WTC11 (cell line): ENCODE results near the gene PIP4K2C. TPM values are rescaled to one million over a fixed set of nuclear protein-coding genes. Genes with fewer than 3 reads are reported as not detected.
"Not testable (repeated sequence)": the region's sequence is repeated elsewhere in the genome, so short reads cannot be mapped to it uniquely, and the experiment has no call there.

Experiments used
- ATAC-seq: fragments of 200-7000 bp; cut with Tn5 transposase; 2 replicates; pipeline ENCODE4 v1.10.0; 2021; ENCODE audit warnings: mild to moderate bottlenecking, moderate library complexity
- CTCF ChIA-PET: fragments of 300-600 bp; sonication (Branson Sonifier 250); formaldehyde crosslinking; loops from one replicate; lab custom pipeline; 2021; ENCODE audit warnings: antibody characterized with exemption; lab: Charles Lee
- POLR2A ChIA-PET: fragments of 350-600 bp; sonication (Branson Sonifier 250); formaldehyde crosslinking; loops from one replicate; lab custom pipeline; 2021; ENCODE audit warnings: antibody characterized with exemption; lab: Charles Lee
- DNase-seq: peaks from one replicate; pipeline ENCODE4 v3.0.0; 2021; ENCODE audit warnings: low spot score
- H3K27ac Mint-ChIP-seq: 2 replicates; pipeline ENCODE4 v1.8.0; 2021; ENCODE audit warnings: mixed read lengths
- H3K27me3 Mint-ChIP-seq: 2 replicates; pipeline ENCODE4 v1.8.0; 2021; ENCODE audit warnings: low read depth, mild to moderate bottlenecking, moderate library complexity, mixed read lengths
- H3K36me3 Mint-ChIP-seq: 2 replicates; pipeline ENCODE4 v1.8.0; 2021; ENCODE audit warnings: mixed read lengths
- H3K4me1 Mint-ChIP-seq: 2 replicates; pipeline ENCODE4 v1.8.0; 2022; ENCODE audit warnings: mixed read lengths
- H3K4me3 Mint-ChIP-seq: 2 replicates; pipeline ENCODE4 v1.8.0; 2021; ENCODE audit warnings: mild to moderate bottlenecking, moderate library complexity, mixed read lengths
- H3K9me3 Mint-ChIP-seq: 2 replicates; pipeline ENCODE4 v1.8.0; 2021; ENCODE audit warnings: mixed read lengths
- ATF1 ChIP-seq: sonication (generic); formaldehyde crosslinking; IDR thresholded peaks from 2 replicates; pipeline ENCODE4 v1.8.1; 2023; ENCODE audit warnings: mild to moderate bottlenecking, moderate library complexity, missing genetic modification reagents
- ELF4 ChIP-seq: sonication (generic); formaldehyde crosslinking; IDR thresholded peaks from 2 replicates; pipeline ENCODE4 v1.8.1; 2022; ENCODE audit warnings: low read depth, mild to moderate bottlenecking, moderate library complexity, missing genetic modification reagents
- EMX1 ChIP-seq: fragments of 250-450 bp; sonication (Bioruptor Pico); IDR thresholded peaks from 2 replicates; pipeline ENCODE4 v1.8.0; 2021; ENCODE audit warnings: mild to moderate bottlenecking
- GTF2I ChIP-seq: fragments of 250-450 bp; sonication (Bioruptor Pico); conservative IDR thresholded peaks from 2 replicates; pipeline ENCODE4 v1.4.0; 2021; ENCODE audit warnings: mild to moderate bottlenecking
- NFE2L1 ChIP-seq: sonication (generic); formaldehyde crosslinking; IDR thresholded peaks from 2 replicates; pipeline ENCODE4 v1.8.1; 2023; ENCODE audit warnings: missing genetic modification reagents
- RORB ChIP-seq: fragments of 250-450 bp; sonication (Bioruptor Pico); IDR thresholded peaks from 2 replicates; pipeline ENCODE4 v1.9.0; 2021; ENCODE audit warnings: mild to moderate bottlenecking
- SP1 ChIP-seq: sonication (generic); formaldehyde crosslinking; conservative IDR thresholded peaks from 2 replicates; pipeline ENCODE4 v1.8.1; 2022; ENCODE audit warnings: missing genetic modification reagents
- TEAD1 ChIP-seq: sonication (generic); formaldehyde crosslinking; IDR thresholded peaks from 2 replicates; pipeline ENCODE4 v1.8.0; 2022; ENCODE audit warnings: mild to moderate bottlenecking, missing genetic modification reagents
- TP53 ChIP-seq: sonication (generic); formaldehyde crosslinking; IDR thresholded peaks from 2 replicates; pipeline ENCODE4 v1.8.1; 2023; ENCODE audit warnings: mild to moderate bottlenecking, missing genetic modification reagents
- ZNF138 ChIP-seq: sonication (generic); formaldehyde crosslinking; conservative IDR thresholded peaks from 2 replicates; pipeline ENCODE4 v1.8.1; 2022; ENCODE audit warnings: mild to moderate bottlenecking, moderate library complexity, missing genetic modification reagents
- ZNF232 ChIP-seq: sonication (generic); formaldehyde crosslinking; IDR thresholded peaks from 2 replicates; pipeline ENCODE4 v1.8.0; 2022; ENCODE audit warnings: mild to moderate bottlenecking, missing genetic modification reagents
- ZNF423 ChIP-seq: fragments of 250-450 bp; sonication (Bioruptor Pico); IDR thresholded peaks from 2 replicates; pipeline ENCODE4 v2.1.2; 2022; ENCODE audit warnings: mild to moderate bottlenecking, moderate library complexity
- ZNF671 ChIP-seq: fragments of 250-450 bp; sonication (Bioruptor Pico); IDR thresholded peaks from 2 replicates; pipeline ENCODE4 v1.8.0; 2021; ENCODE audit warnings: mild to moderate bottlenecking
- total RNA-seq: library from RNA; stranded (reverse); gene quantifications from 3 replicates; pipeline ENCODE4 v1.2.3, GENCODE V29; 2021
- TF ChIP-seq, protein P1 (sequence below): sonication (generic); formaldehyde crosslinking; conservative IDR thresholded peaks from 2 replicates; pipeline ENCODE4 v1.8.1; 2023; ENCODE audit warnings: mild to moderate bottlenecking, low read depth, missing genetic modification reagents, moderate library complexity
- TF ChIP-seq, protein P2 (sequence below): fragments of 250-450 bp; sonication (Bioruptor Pico); IDR thresholded peaks from 2 replicates; pipeline ENCODE4 v1.9.0; 2021; ENCODE audit warnings: mild to moderate bottlenecking
- TF ChIP-seq, protein P3 (sequence below): sonication (generic); formaldehyde crosslinking; conservative IDR thresholded peaks from 2 replicates; pipeline ENCODE4 v1.8.1; 2022; ENCODE audit warnings: mild to moderate bottlenecking, missing genetic modification reagents
- TF ChIP-seq, protein P4 (sequence below): fragments of 250-450 bp; sonication (Bioruptor Pico); conservative IDR thresholded peaks from 2 replicates; pipeline ENCODE4 v1.9.0; 2021; ENCODE audit warnings: mild to moderate bottlenecking
- TF ChIP-seq, protein P5 (sequence below): sonication (generic); formaldehyde crosslinking; IDR thresholded peaks from 2 replicates; pipeline ENCODE4 v1.8.1; 2022; ENCODE audit warnings: missing genetic modification reagents, borderline replicate concordance

Gene PIP4K2C
- total RNA-seq, 1 experiment from 2014 or later: 25.4 TPM

DNA sequence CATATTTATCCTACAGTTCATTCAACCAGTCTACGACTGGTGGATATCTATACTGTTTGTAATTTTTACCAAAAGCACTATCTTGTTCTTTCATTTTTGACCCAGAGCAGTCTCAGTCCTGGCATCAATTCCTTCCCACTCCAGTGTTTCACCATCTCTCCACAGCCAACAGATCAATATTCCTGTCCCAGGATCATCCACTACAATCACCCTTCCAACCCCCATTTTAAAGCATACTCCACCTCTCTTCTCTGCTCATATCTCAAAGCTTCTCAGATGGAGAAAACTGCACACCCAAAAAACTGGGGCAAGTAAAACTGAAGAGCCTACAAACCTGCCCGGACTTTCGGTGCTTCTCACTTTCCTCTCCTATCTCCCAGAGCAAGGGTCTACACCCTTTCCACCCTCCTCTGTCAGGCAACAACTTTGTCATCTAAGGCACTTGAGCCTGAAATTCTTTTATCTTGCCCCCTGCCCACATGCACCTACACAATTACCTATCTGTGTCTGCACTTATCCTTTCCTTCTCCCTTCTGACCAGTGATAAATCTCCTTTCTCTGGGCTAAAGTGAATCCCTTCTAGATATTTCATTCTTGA lies 4.1 kb upstream of the PIP4K2C start:
- Mint-ChIP-seq H3K27ac (no peak overlapping the region), H3K36me3 (no peaks in the 10 kb centered on the region; the same call in 1 of the 2 replicates), H3K4me1 (peaks cover 8% of the 10 kb centered on the region), H3K9me3 (no peaks in the 10 kb centered on the region), H3K27me3 (peaks cover 5% of the 10 kb centered on the region; the same call in 1 of the 2 replicates), H3K4me3 (no peak overlapping the region)
- no peak for ATAC-seq
- ChIA-PET CTCF (no interaction called here), POLR2A (no interaction called here)
- TF ChIP-seq ELF4 (CRISPR knock-in tag) (no peak), SP1 (no peak), EMX1 (CRISPR knock-in tag) (no peak), ZNF671 (no peak), NFE2L1 (CRISPR knock-in tag) (no peak), TEAD1 (CRISPR knock-in tag) (no peak), RORB (CRISPR knock-in tag) (no peak)
- TF ChIP-seq, protein P1, sequence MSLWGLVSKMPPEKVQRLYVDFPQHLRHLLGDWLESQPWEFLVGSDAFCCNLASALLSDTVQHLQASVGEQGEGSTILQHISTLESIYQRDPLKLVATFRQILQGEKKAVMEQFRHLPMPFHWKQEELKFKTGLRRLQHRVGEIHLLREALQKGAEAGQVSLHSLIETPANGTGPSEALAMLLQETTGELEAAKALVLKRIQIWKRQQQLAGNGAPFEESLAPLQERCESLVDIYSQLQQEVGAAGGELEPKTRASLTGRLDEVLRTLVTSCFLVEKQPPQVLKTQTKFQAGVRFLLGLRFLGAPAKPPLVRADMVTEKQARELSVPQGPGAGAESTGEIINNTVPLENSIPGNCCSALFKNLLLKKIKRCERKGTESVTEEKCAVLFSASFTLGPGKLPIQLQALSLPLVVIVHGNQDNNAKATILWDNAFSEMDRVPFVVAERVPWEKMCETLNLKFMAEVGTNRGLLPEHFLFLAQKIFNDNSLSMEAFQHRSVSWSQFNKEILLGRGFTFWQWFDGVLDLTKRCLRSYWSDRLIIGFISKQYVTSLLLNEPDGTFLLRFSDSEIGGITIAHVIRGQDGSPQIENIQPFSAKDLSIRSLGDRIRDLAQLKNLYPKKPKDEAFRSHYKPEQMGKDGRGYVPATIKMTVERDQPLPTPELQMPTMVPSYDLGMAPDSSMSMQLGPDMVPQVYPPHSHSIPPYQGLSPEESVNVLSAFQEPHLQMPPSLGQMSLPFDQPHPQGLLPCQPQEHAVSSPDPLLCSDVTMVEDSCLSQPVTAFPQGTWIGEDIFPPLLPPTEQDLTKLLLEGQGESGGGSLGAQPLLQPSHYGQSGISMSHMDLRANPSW (CRISPR knock-in tag): no peak
- TF ChIP-seq, protein P2, sequence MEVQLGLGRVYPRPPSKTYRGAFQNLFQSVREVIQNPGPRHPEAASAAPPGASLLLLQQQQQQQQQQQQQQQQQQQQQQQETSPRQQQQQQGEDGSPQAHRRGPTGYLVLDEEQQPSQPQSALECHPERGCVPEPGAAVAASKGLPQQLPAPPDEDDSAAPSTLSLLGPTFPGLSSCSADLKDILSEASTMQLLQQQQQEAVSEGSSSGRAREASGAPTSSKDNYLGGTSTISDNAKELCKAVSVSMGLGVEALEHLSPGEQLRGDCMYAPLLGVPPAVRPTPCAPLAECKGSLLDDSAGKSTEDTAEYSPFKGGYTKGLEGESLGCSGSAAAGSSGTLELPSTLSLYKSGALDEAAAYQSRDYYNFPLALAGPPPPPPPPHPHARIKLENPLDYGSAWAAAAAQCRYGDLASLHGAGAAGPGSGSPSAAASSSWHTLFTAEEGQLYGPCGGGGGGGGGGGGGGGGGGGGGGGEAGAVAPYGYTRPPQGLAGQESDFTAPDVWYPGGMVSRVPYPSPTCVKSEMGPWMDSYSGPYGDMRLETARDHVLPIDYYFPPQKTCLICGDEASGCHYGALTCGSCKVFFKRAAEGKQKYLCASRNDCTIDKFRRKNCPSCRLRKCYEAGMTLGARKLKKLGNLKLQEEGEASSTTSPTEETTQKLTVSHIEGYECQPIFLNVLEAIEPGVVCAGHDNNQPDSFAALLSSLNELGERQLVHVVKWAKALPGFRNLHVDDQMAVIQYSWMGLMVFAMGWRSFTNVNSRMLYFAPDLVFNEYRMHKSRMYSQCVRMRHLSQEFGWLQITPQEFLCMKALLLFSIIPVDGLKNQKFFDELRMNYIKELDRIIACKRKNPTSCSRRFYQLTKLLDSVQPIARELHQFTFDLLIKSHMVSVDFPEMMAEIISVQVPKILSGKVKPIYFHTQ (CRISPR knock-in tag): no peak
- TF ChIP-seq, protein P3, sequence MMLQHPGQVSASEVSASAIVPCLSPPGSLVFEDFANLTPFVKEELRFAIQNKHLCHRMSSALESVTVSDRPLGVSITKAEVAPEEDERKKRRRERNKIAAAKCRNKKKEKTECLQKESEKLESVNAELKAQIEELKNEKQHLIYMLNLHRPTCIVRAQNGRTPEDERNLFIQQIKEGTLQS (CRISPR knock-in tag): no peak
- TF ChIP-seq, all 79 proteins: peak for 0
- no peak for DNase-seq

DNA sequence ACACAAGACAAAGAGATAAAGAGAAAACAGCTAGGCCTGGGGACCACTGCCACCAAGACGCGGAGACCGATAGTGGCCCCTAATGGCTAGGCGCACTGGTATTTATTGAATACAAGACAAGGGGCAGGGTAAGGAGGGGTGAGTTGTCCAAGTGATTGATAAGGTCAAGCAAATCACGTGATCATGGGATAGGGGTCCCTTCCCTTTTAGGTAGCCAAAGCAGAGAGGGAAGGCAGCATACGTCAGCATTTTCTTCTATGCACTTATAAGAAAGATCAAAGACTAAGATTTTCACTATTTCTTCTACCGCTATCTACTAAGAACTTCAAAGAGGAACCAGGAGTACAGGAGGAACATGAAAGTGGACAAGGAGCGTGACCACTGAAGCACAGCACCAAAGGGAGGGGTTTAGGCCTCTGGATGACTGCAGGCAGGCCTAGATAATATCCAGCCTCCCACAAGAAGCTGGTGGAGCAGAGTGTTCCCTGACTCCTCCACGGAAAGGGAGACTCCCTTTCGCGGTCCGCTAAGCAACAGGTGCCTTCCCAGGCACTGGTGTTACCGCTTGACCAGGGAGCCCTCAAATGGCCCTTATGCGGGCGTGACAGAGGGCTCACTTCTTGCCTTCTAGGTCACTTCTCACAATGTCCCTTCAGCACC lies 1.9 kb upstream of the PIP4K2C start:
- POLR2A ChIA-PET, H3K27ac Mint-ChIP-seq, ATAC-seq, DNase-seq, H3K27me3 Mint-ChIP-seq, H3K36me3 Mint-ChIP-seq, H3K4me3 Mint-ChIP-seq, H3K9me3 Mint-ChIP-seq: not testable (repeated sequence)
- H3K4me1 Mint-ChIP-seq: peaks cover 14% of the 10 kb centered on the region
- CTCF ChIA-PET: interaction anchor here (4.1 to 4.7 kb wide), 2 partner anchors 31 to 137 kb away, joined by 11 to 21 read pairs; no protein-coding TSS in a partner anchor

DNA sequence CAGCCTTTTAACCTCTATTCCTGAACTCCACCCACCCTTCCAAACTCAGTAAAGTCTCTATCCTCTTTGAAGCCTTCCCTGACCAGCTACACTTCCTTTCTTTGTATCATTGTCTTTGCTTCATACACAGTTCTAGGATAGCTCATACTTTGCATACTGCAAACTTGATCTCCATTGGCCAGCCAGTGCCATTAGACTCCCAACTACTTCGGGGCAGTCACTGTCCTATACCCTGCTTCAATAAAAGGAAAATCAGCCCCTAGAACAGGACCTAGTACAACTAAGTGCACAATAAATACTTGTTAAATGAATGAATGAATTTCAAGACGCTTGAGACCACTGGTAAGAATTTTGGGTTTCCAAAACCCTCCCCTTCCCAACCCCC lies 521 bp upstream of the PIP4K2C start:
- CTCF ChIA-PET: interaction anchor here (0.6 to 4.7 kb wide), 10 partner anchors 9 to 320 kb away, joined by 3 to 22 read pairs (median 6); partner anchors contain the start of genes ARHGEF25, B4GALNT1 and DTX3
- H3K9me3 Mint-ChIP-seq: no peaks in the 10 kb centered on the region
- POLR2A ChIA-PET: interaction anchor here (0.6 to 1.2 kb wide), 3 partner anchors 21 to 1731 kb away, joined by 3 to 4 read pairs (median 3); partner anchors contain the start of gene ARHGEF25
- peaks cover 3% of the 10 kb centered on the region; the same call in 1 of the 2 replicates for H3K27me3 Mint-ChIP-seq
- peak overlapping the region; percentile 72 for H3K27ac Mint-ChIP-seq
- ATAC-seq: peak; percentile 9
- peaks cover 14% of the 10 kb centered on the region for H3K4me1 Mint-ChIP-seq
- H3K36me3 Mint-ChIP-seq: 0 out of 2 replicates have a peak, but pooled peaks cover 4% of the 10 kb centered on the region
- DNase-seq: no peak
- peak overlapping the region; percentile 89 for H3K4me3 Mint-ChIP-seq
- TF ChIP-seq ZNF232 (no peak), ZNF138 (CRISPR knock-in tag) (no peak), GTF2I (CRISPR knock-in tag) (no peak), ATF1 (CRISPR knock-in tag) (no peak), ELF4 (CRISPR knock-in tag) (no peak), TP53 (CRISPR knock-in tag) (no peak), ZNF423 (CRISPR knock-in tag) (no peak)
- TF ChIP-seq, protein P4, sequence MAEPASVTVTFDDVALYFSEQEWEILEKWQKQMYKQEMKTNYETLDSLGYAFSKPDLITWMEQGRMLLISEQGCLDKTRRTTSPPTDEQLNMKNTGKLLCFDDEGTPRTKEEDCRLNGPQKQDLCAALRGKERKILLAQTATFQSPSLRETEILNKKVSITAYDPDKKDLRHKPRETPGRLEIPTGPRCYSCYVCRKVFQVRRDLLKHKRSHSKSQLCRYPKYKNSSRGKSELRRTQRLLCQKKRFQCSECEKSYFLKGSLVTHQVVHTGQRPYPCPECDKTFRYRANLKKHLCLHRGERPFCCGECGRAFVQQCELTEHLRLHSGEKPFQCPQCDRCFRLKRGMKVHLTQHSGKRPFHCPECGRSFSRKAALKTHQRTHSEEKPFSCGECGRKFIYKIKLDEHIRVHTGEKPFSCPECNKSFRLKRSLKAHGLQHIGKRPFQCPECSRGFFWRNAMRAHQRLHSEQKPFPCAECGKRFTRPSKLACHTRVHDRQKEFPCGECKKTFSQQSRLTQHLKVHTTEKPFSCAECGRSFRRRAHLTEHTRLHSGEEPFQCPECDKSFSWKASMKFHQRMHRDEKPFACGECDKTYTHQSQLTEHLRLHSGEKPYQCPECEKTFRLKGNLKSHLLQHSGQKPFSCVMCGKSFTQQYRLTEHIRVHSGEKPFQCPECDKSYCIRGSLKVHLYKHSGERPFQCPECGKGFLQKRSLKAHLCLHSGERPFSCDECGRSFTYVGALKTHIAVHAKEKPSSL (CRISPR knock-in tag): no peak
- TF ChIP-seq, protein P5, sequence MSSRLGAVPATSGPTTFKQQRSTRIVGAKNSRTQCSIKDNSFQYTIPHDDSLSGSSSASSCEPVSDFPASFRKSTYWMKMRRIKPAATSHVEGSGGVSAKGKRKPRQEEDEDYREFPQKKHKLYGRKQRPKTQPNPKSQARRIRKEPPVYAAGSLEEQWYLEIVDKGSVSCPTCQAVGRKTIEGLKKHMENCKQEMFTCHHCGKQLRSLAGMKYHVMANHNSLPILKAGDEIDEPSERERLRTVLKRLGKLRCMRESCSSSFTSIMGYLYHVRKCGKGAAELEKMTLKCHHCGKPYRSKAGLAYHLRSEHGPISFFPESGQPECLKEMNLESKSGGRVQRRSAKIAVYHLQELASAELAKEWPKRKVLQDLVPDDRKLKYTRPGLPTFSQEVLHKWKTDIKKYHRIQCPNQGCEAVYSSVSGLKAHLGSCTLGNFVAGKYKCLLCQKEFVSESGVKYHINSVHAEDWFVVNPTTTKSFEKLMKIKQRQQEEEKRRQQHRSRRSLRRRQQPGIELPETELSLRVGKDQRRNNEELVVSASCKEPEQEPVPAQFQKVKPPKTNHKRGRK: no peak
- TF ChIP-seq, protein P2 (CRISPR knock-in tag): no peak
